Lower leg skin (tissue), 3 donors: ENCODE measurements around the gene PNLIPRP1.

ENCODE experiments used
- CTCF ChIP-seq, 3 donors: fragments of 450-650 bp; IDR thresholded peaks; one replicate each; pipeline ENCODE4 v1.5.1; 2016; ENCODE audit warnings: antibody characterized with exemption in 3 of 3, mild to moderate bottlenecking in 3 of 3, moderate library complexity in 2 of 3
- POLR2A ChIP-seq, 2 donors: fragments of 450-650 bp; IDR thresholded peaks; one replicate each; pipeline ENCODE4 v1.6.1; 2016 to 2017; ENCODE audit warnings: antibody characterized with exemption in 2 of 2, mild to moderate bottlenecking in 1 of 2, moderate library complexity in 1 of 2

DNA sequence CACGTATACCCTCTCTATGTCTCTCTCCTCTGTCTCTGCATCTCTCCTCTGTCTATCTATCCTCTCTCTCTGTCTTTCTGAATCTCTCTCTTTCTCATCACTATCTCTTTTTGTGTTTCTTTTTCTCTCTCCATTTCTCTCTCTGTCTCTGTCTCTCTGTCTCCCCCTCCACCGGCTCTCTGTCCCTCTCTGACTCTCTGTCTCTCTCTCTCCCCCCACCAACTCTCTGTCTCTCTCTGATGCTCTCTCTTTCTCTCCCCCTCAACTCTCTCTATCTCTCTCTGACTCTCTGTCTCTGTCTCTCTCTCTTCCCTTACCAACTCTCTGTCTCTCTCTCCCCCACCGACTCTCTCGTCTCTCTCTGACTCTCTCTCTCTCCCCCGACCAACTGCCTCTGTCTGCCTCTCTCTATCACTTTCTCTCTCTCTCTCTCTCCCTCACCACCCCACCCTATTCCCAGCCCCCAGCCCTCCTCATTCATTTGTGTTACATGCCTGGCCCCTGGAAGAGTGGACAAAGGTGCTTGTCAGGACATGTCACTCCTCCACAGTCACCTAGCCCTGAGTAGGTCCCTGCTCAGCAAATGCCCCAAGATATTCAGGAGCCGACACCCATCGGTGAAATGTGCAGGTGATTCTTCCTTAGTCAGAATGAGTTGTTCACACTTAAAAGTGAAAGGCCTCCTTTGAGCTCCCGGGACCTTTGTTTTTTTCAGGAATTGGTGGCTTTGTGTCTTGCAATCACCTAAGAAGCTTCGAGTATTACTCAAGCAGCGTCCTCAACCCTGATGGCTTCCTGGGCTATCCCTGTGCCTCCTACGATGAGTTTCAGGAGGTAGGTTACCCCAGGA lies 43.6 kb downstream of the PNLIPRP1 start:
- TF ChIP-seq CTCF (IDR thresholded peaks at IDR 0.05) (no peak), POLR2A (IDR thresholded peaks at IDR 0.05) (no peak)
